GM12865 (cell line): ENCODE data around the gene MRPS21.

Experiments used
- DNase-seq: peaks from one replicate; pipeline ENCODE4 v3.0.0; 2010; ENCODE audit warnings: low read depth
- H3K4me3 ChIP-seq: 2 replicates; pipeline ENCODE4 v1.5.1; 2011; ENCODE audit warnings: mild to moderate bottlenecking, low read depth, low read length, control low read depth
- TF ChIP-seq, protein P1 (sequence below): IDR thresholded peaks from 2 replicates; pipeline ENCODE4 v1.5.1; 2011; ENCODE audit warnings: low read length, control low read depth, low read depth, inconsistent platforms; ENCODE audit not compliant: insufficient read depth; ENCODE audit errors: missing control alignments

MRPS21 gene

DNA sequence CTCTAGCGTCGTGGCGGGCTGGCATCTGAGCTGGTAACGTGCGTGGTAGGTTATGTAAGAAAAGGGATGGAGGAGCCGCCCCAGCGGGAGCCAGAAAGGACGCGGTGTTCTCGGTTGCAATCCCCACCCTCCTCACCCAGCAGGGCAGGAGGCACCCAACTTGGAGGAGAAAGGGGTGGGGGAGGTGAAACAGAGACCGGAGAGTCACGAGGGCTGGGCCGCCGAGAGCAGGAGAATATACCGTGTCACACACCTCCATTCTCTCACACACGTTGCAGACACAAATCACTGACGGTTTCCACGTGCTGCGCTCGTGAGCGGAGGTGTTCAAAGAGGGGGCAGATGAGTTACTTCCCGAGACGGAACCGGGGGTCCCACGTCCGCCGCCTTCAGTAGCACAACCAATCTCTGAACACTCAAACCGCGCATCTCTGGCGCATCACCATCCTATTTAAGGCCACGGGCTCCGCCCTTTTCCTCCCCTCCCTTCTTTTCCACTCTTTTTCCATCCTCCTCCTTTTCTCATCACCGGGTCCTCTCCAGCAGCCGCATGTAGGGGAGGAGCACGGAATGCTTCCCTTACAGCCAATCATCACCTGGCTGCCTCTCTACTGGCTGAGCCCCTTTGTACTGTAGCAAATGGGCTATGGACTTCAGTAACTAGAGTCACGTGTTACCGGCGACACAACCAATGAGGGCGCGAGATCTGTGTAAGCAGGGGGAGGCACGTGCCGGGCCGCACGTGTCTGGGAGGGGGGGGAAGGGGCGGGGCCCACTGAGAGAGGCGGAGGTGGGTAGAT, 11.7 kb upstream of the MRPS21 start, which contains the start of gene CIART:
Gene CIART (plus strand): TSS at position 797 of the 800 bp plus-strand sequence. CDS start 714 bp downstream, outside the sequence.
- peak within 1 kb of the TSS; percentile 45 for H3K4me3 ChIP-seq
- TF ChIP-seq, protein P1, sequence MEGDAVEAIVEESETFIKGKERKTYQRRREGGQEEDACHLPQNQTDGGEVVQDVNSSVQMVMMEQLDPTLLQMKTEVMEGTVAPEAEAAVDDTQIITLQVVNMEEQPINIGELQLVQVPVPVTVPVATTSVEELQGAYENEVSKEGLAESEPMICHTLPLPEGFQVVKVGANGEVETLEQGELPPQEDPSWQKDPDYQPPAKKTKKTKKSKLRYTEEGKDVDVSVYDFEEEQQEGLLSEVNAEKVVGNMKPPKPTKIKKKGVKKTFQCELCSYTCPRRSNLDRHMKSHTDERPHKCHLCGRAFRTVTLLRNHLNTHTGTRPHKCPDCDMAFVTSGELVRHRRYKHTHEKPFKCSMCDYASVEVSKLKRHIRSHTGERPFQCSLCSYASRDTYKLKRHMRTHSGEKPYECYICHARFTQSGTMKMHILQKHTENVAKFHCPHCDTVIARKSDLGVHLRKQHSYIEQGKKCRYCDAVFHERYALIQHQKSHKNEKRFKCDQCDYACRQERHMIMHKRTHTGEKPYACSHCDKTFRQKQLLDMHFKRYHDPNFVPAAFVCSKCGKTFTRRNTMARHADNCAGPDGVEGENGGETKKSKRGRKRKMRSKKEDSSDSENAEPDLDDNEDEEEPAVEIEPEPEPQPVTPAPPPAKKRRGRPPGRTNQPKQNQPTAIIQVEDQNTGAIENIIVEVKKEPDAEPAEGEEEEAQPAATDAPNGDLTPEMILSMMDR = no peak
- DNase-seq = peak; percentile 85

DNA sequence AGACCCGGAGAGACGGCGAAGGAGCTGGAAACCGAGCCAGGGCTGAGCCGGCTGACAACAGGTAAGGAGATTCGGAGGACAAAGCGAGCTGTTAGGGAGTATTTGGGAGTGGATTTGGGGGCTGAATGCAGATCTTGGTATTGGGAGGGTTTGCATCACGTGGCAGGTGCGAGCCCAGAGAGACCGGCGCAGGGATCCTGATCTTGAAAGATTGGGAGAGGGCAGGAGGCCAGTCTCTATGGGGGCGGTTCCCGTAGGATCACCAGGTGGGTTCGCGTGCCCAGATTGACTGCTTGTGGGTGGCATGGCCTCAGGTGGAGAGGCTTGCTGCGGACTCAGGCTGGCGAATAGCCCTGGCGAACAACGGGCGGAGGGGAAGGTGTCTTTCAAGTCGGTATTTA, 11.1 kb upstream of the MRPS21 start:
- no peak for DNase-seq
- H3K4me3 ChIP-seq = peak overlapping the region; percentile 33
- TF ChIP-seq, protein P1 = no peak

DNA sequence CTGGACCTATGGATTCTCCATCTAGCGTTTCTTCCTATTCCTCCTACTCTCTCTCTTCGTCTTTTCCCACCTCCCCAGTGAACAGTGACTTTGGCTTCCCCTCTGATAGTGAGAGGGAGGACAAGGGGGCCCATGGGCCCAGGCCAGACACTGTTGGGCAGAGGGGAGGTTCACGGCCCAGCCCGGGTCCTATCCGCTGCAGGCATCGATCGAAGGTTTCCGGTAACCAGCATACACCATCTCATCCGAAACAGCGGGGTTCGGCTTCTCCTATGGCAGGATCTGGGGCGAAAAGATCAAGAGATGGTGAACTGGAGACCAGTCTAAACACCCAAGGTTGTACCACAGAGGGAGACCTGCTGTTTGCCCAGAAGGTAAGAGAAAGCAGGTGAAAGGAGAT, 10.4 kb upstream of the MRPS21 start:
- TF ChIP-seq, protein P1 = no peak
- no peak for DNase-seq
- H3K4me3 ChIP-seq = no peak overlapping the region

GRCh38 chr1:150288382-150288781, 5.3 kb upstream of the MRPS21 start:
- no peak for DNase-seq
- TF ChIP-seq, protein P1 = no peak
- no peak overlapping the region for H3K4me3 ChIP-seq

- TF ChIP-seq, protein P1 = no peak
- H3K4me3 ChIP-seq = no peak overlapping the region
- no peak for DNase-seq
These were observed 4.8 kb upstream of the MRPS21 start for GRCh38 chr1:150288822-150289221.

DNA sequence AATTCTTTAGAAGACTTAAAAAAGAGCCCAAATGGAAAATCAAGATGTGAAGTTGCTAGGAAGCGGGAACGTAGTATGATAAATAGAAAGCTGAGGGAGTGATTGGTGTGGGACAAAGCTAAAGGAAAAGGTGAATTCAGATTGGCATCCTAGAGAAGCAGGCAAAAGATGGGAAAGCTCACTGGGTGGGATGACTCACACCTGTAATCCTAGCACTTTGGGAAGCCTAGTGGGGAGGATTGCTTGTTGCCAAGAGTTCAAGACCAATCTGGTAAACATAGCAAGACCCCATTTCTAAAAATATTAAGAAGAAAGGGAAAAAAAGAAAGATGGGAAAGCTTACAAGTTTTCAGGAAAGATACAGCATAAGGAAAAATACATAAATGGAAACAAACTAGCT, 1.8 kb downstream of the MRPS21 start:
- no peak overlapping the region for H3K4me3 ChIP-seq
- no peak for DNase-seq
- TF ChIP-seq, protein P1 = no peak

DNA sequence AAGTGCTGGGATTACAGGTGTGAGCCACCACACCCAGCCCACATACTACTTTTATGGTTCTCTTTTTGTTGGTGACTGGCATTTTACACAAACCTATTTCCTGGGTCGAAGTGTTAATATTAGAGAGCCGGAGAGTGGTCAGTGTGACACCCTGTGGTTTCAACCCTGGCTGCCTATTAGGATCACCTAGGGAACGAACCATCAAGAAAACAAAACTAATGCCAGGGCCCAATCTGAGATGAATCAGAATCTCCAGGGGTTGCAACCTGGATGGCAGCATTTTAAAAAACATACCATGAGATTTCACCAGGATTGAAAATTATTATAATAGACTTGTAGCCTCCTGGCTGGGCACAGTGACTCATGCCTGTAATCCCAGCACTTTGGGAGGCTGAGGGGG, 6.1 kb downstream of the MRPS21 start:
- TF ChIP-seq, protein P1 = no peak
- no peak overlapping the region for H3K4me3 ChIP-seq
- no peak for DNase-seq
